Endothelial cell of umbilical vein (primary cell): ENCODE results near the gene TEX54. TPM values are rescaled to one million over a fixed set of nuclear protein-coding genes. Genes with fewer than 3 reads are reported as not detected.

Source experiments
- BruUV-seq: library from RNA; stranded (reverse); fragments of 400-500 nt; replicated peaks from 2 replicates; lab custom pipeline; 2021; lab: Mats Ljungman, UMichigan
- CTCF ChIA-PET: fragments of 300-600, 350-600 bp; sonication (Branson Sonifier 250); formaldehyde crosslinking; loops from one replicate; lab custom pipeline; 2021; ENCODE audit warnings: antibody characterized with exemption, inconsistent platforms; lab: Charles Lee
- POLR2A ChIA-PET: fragments of 300-600, 350-600 bp; sonication (Branson Sonifier 250); formaldehyde crosslinking; loops from one replicate; lab custom pipeline; 2021; ENCODE audit warnings: antibody characterized with exemption, inconsistent platforms; lab: Charles Lee
- DNase-seq: peaks from one replicate; pipeline ENCODE4 v3.0.0-alpha.2; 2011; ENCODE audit warnings: low read depth, low spot score
- FAIRE-seq: peaks from 2 replicates; lab custom pipeline; 2011; peaks lifted over from hg19 to GRCh38; lab: Jason Lieb, UNC
- H2AFZ ChIP-seq: 2 replicates; pipeline ENCODE4 v1.6.0; 2012; ENCODE audit warnings: low read depth, low read length, control low read depth, inconsistent platforms
- H3K27ac ChIP-seq: 2 replicates; pipeline ENCODE4 v1.5.1; 2011; ENCODE audit warnings: low read depth, mild to moderate bottlenecking, control low read depth, low read length, moderate library complexity; ENCODE audit not compliant: insufficient read depth
- H3K27me3 ChIP-seq, 2 experiments: 2 replicates each; pipeline versions ENCODE4 v1.6.0 to v1.6.1; 2011; ENCODE audit warnings: low read length in 2 of 2, mixed read lengths in 1 of 2; ENCODE audit not compliant: control insufficient read depth in 2 of 2, insufficient read depth in 2 of 2
- H3K36me3 ChIP-seq, 2 experiments: 2 replicates in 1 of 2; 3 replicates in 1 of 2; pipeline ENCODE4 v1.5.1; 2011; ENCODE audit warnings: low read length in 2 of 2, mild to moderate bottlenecking in 1 of 2, moderate library complexity in 1 of 2; ENCODE audit not compliant: control insufficient read depth in 2 of 2, insufficient read depth in 2 of 2; ENCODE audit errors: extremely low read depth in 1 of 2
- H3K4me1 ChIP-seq: 3 replicates; pipeline ENCODE4 v1.5.1; 2011; ENCODE audit warnings: mild to moderate bottlenecking, low read length; ENCODE audit not compliant: control insufficient read depth, insufficient read depth; ENCODE audit errors: extremely low read depth
- H3K4me2 ChIP-seq: 2 replicates; pipeline ENCODE4 v1.6.1; 2011; ENCODE audit warnings: low read length, control low read depth, mixed read lengths; ENCODE audit not compliant: insufficient read depth
- H3K4me3 ChIP-seq, 3 experiments: fragments of 200-600 bp in 1 of 3; sonication (generic), shearing (Covaris generic) in 1 of 3; replicated peaks in 1 of 3; 2 replicates each; pipeline ENCODE4 v1.5.1; 2011 to 2016; ENCODE audit warnings: control low read depth in 3 of 3, low read length in 3 of 3, mild to moderate bottlenecking in 2 of 3, inconsistent platforms in 1 of 3, low read depth in 1 of 3, moderate library complexity in 1 of 3; ENCODE audit not compliant: insufficient read depth in 1 of 3
- H3K79me2 ChIP-seq: 2 replicates; pipeline ENCODE4 v1.6.0; 2012; ENCODE audit warnings: low read length, inconsistent platforms; ENCODE audit not compliant: control insufficient read depth, insufficient read depth
- H3K9ac ChIP-seq: replicated peaks from 2 replicates; pipeline ENCODE3; 2011; ENCODE audit warnings: low read length, control low read depth; ENCODE audit not compliant: insufficient read depth; ENCODE audit errors: extremely low read depth
- H3K9me1 ChIP-seq: replicated peaks from 3 replicates; pipeline ENCODE4 v1.6.0; 2011; ENCODE audit warnings: mild to moderate bottlenecking, low read length; ENCODE audit not compliant: control insufficient read depth, insufficient read depth; ENCODE audit errors: extremely low read depth
- H3K9me3 ChIP-seq: replicated peaks from 2 replicates; pipeline ENCODE4 v1.5.1; 2012; ENCODE audit warnings: low read length, inconsistent platforms; ENCODE audit not compliant: control insufficient read depth, insufficient read depth
- H4K20me1 ChIP-seq: replicated peaks from 2 replicates; pipeline ENCODE3; 2011; ENCODE audit warnings: mild to moderate bottlenecking, low read length; ENCODE audit not compliant: control insufficient read depth, insufficient read depth; ENCODE audit errors: extremely low read depth
- EZH2 ChIP-seq: IDR thresholded peaks from 2 replicates; pipeline ENCODE4 v1.6.1; 2012; ENCODE audit warnings: borderline replicate concordance, low read depth, mild to moderate bottlenecking, moderate library complexity, low read length, inconsistent platforms; ENCODE audit not compliant: severe bottlenecking
- FOS ChIP-seq: IDR thresholded peaks from 2 replicates; pipeline ENCODE4 v1.6.1; 2011; ENCODE audit warnings: mild to moderate bottlenecking, low read length, moderate library complexity, borderline replicate concordance; ENCODE audit not compliant: insufficient read depth
- GATA2 ChIP-seq: IDR thresholded peaks from 2 replicates; pipeline ENCODE4 v1.7.0; 2011; ENCODE audit warnings: low read depth, mild to moderate bottlenecking, moderate library complexity, mixed read lengths, low read length; ENCODE audit not compliant: insufficient read length, insufficient read depth
- JUN ChIP-seq: IDR thresholded peaks from 2 replicates; pipeline ENCODE4 v1.6.1; 2011; ENCODE audit warnings: borderline replicate concordance, low read depth; ENCODE audit not compliant: insufficient read length, insufficient read depth
- MYC ChIP-seq: IDR thresholded peaks from one replicate; pipeline ENCODE4 v1.6.1; 2011; ENCODE audit warnings: mild to moderate bottlenecking, low read depth, low read length
- POLR2A ChIP-seq: IDR thresholded peaks from 2 replicates; pipeline ENCODE4 v1.6.1; 2012; ENCODE audit warnings: low read depth, mild to moderate bottlenecking, control low read depth, low read length
- POLR2AphosphoS5 ChIP-seq: IDR thresholded peaks from 2 replicates; pipeline ENCODE4 v1.6.1; 2012; ENCODE audit warnings: low read depth, mild to moderate bottlenecking, control low read depth, low read length, moderate library complexity; ENCODE audit not compliant: insufficient read depth
- dilution Hi-C: fragments of 300-500 bp; cut with MboI; formaldehyde crosslinking; loops from one replicate; pipeline ENCODE4 v1.15.0; 2019; ENCODE audit warnings: low sequenced_read_pairs; ENCODE audit not compliant: extremely low pct_ligation_motif_present
- intact Hi-C: fragments of 100-400 bp; cut with micrococcal nuclease; formaldehyde crosslinking; loops from one replicate; pipeline ENCODE4 v1.10.0; 2022
- polyA plus RNA-seq, 4 experiments: library from polyadenylated mRNA; depleted of rRNA in 3 of 4; stranded (reverse) in 3 of 4; unstranded in 1 of 4; fragments of >200 nt; gene quantifications; 2 replicates each; pipeline versions ENCODE4 v1.2.1 to v1.2.3, GENCODE V29; 2011 to 2012; ENCODE audit warnings: missing spikeins in 1 of 4
- total RNA-seq: library from RNA; stranded (reverse); gene quantifications from 2 replicates; pipeline ENCODE4 v1.2.3, GENCODE V29; 2021
- TF ChIP-seq, protein P1 (sequence below), 2 donors: IDR thresholded peaks; 1 replicate in 1 of 2; 2 replicates in 1 of 2; pipeline ENCODE4 v1.5.1; 2011; ENCODE audit warnings: low read length in 2 of 2, mild to moderate bottlenecking in 2 of 2, moderate library complexity in 2 of 2, control low read depth in 1 of 2, inconsistent platforms in 1 of 2, low read depth in 1 of 2; ENCODE audit not compliant: insufficient read depth in 1 of 2; ENCODE audit errors: extremely low read depth in 1 of 2
- TF ChIP-seq, protein P2 (sequence below): IDR thresholded peaks from 2 replicates; pipeline ENCODE4 v1.6.1; 2011; ENCODE audit not compliant: insufficient read depth, insufficient read length

TEX54 gene
- total and polyA plus RNA-seq, 2 donors (not counting 3 experiments of a cell fraction or from before 2014, with no cell fraction given) = not detected

DNA sequence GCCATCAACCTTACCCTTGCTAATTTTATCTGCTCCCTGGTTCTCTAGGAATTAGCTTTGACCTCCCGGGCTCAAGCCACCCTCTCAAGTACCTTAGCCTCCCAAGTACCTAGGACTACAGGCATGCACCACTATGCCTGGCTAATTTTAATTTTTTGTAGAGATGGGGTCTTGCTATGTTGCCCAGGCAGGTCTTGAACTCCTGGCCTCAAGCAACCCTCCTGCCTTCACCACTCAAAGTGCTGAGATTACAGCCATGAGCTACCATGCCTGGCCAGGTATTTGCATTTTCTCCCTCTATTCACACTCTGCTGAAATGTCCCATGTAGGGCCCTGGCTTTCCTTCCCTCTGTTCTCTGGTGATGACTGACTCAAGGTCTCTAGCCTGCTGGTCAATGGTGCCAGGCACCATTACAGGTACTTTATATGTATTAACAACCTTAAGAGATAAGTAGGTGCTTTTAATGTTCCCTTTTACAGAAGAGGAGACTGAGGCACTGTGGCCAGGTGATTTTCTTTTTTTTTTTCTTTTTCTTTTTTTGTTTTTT lies 15.2 kb upstream of the TEX54 start:
- dilution Hi-C loops (no loop called here), intact Hi-C loops (no loop called here)
- FAIRE-seq (no peak), DNase-seq (no peak)
- Histone ChIP-seq H3K36me3 (peaks cover 6 to 9% of the 10 kb centered on the region in 2 experiments), H3K4me1 (peaks cover 1% of the 10 kb centered on the region), H3K9me3 (no peaks in the 10 kb centered on the region), H4K20me1 (no peaks in the 10 kb centered on the region), H3K4me3 (no peak overlapping the region), H3K4me2 (no peak overlapping the region), H3K9me1 (no peaks in the 10 kb centered on the region), H2AFZ (no peak overlapping the region), H3K79me2 (peaks cover 1% of the 10 kb centered on the region), H3K9ac (no peak overlapping the region), H3K27me3 (no peaks in the 10 kb centered on the region), H3K27ac (no peak overlapping the region)
- ChIA-PET POLR2A (no interaction called here), CTCF (no interaction called here)
- BruUV-seq = no TSS peak
- TF ChIP-seq MYC = no peak
- no peak for TF ChIP-seq EZH2
- TF ChIP-seq, protein P1, sequence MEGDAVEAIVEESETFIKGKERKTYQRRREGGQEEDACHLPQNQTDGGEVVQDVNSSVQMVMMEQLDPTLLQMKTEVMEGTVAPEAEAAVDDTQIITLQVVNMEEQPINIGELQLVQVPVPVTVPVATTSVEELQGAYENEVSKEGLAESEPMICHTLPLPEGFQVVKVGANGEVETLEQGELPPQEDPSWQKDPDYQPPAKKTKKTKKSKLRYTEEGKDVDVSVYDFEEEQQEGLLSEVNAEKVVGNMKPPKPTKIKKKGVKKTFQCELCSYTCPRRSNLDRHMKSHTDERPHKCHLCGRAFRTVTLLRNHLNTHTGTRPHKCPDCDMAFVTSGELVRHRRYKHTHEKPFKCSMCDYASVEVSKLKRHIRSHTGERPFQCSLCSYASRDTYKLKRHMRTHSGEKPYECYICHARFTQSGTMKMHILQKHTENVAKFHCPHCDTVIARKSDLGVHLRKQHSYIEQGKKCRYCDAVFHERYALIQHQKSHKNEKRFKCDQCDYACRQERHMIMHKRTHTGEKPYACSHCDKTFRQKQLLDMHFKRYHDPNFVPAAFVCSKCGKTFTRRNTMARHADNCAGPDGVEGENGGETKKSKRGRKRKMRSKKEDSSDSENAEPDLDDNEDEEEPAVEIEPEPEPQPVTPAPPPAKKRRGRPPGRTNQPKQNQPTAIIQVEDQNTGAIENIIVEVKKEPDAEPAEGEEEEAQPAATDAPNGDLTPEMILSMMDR (IDR thresholded peaks at IDR 0.05; ENCODE audit: extremely low read depth in 1 of 2, insufficient read depth in 1 of 2, low read depth in 1 of 2, low read length in 2 of 2) = no peak
- no peak for TF ChIP-seq POLR2A
- TF ChIP-seq GATA2 = no peak
- TF ChIP-seq JUN = no peak
- TF ChIP-seq POLR2AphosphoS5 = no peak
- TF ChIP-seq, protein P2, sequence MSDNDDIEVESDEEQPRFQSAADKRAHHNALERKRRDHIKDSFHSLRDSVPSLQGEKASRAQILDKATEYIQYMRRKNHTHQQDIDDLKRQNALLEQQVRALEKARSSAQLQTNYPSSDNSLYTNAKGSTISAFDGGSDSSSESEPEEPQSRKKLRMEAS = no peak
- no peak for TF ChIP-seq FOS
